ENCODE measurements around the gene C5orf24. TPM values are rescaled to one million over a fixed set of nuclear protein-coding genes. Genes with fewer than 3 reads are reported as not detected.
A peak's percentile ranks its signal among the peaks of the same experiment; 100 is the strongest.

The C5orf24 gene
- total RNA-seq, 1 experiment from 2014 or later: 22.0 TPM

GRCh38 chr5:134905246-134905996 lies 59.7 kb downstream of the C5orf24 start:
- DNase-seq (ENCODE audit: low spot score): peak; percentile 84

GRCh38 chr5:134906811-134907210 lies 61.0 kb downstream of the C5orf24 start:
- DNase-seq (ENCODE audit: low spot score): no peak

Other genes starting within 250 kb of the C5orf24 start
- gene SAR1B, start 213.1 kb upstream of the C5orf24 start, total RNA-seq (2014; rRNA removed; shearing (Covaris generic)): 23.6 and 23.8 TPM in 2 replicates
- 6.2 and 6.7 TPM in 2 replicates for gene SEC24A, start 197.2 kb upstream of the C5orf24 start, total RNA-seq (2014; rRNA removed; shearing (Covaris generic))
- gene CAMLG, start 107.4 kb upstream of the C5orf24 start, total RNA-seq (2014; rRNA removed; shearing (Covaris generic)): 19.7 and 23.9 TPM in 2 replicates
- gene DDX46, start 87.2 kb upstream of the C5orf24 start, total RNA-seq (2014; rRNA removed; shearing (Covaris generic)): 28.0 and 42.6 TPM in 2 replicates
- gene TXNDC15, start 28.4 kb downstream of the C5orf24 start, total RNA-seq (2014; rRNA removed; shearing (Covaris generic)): 21.5 and 27.5 TPM in 2 replicates
- 6.6 and 7.6 TPM in 2 replicates for gene PCBD2, start 59.2 kb downstream of the C5orf24 start, total RNA-seq (2014; rRNA removed; shearing (Covaris generic))
- not detected in 2 replicates for gene CATSPER3, start 121.9 kb downstream of the C5orf24 start, total RNA-seq (2014; rRNA removed; shearing (Covaris generic))
- 41.8 and 49.8 TPM in 2 replicates for gene PITX1, start 188.3 kb downstream of the C5orf24 start, total RNA-seq (2014; rRNA removed; shearing (Covaris generic))